Glutamatergic neuron (in vitro differentiated cells): ENCODE measurements around the gene INPP4B. TPM values are rescaled to one million over a fixed set of nuclear protein-coding genes. Genes with fewer than 3 reads are reported as not detected.

ENCODE experiments used
- DNase-seq: peaks from one replicate; pipeline ENCODE4 v3.0.0; 2022
- H3K27ac Mint-ChIP-seq: one replicate; pipeline ENCODE4 v1.8.0; 2020; ENCODE audit warnings: mild to moderate bottlenecking, mixed read lengths, inconsistent platforms; ENCODE audit not compliant: unreplicated experiment
- H3K27me3 Mint-ChIP-seq: one replicate; pipeline ENCODE4 v1.8.0; 2020; ENCODE audit warnings: mild to moderate bottlenecking, moderate library complexity, mixed read lengths, inconsistent platforms; ENCODE audit not compliant: unreplicated experiment
- H3K36me3 Mint-ChIP-seq: one replicate; pipeline ENCODE4 v1.8.0; 2020; ENCODE audit warnings: mild to moderate bottlenecking, mixed read lengths, inconsistent platforms; ENCODE audit not compliant: unreplicated experiment
- H3K4me1 Mint-ChIP-seq: one replicate; pipeline ENCODE4 v1.8.0; 2020; ENCODE audit warnings: mild to moderate bottlenecking, low read depth, mixed read lengths, inconsistent platforms; ENCODE audit not compliant: unreplicated experiment
- H3K4me3 Mint-ChIP-seq: one replicate; pipeline ENCODE4 v1.8.0; 2020; ENCODE audit warnings: mild to moderate bottlenecking, mixed read lengths, inconsistent platforms; ENCODE audit not compliant: unreplicated experiment
- H3K9me3 Mint-ChIP-seq: one replicate; pipeline ENCODE4 v1.8.0; 2020; ENCODE audit warnings: mild to moderate bottlenecking, moderate library complexity, mixed read lengths, inconsistent platforms; ENCODE audit not compliant: unreplicated experiment
- CTCF ChIP-seq: fragments of 200-600 bp; sonication (generic); IDR thresholded peaks from one replicate; pipeline ENCODE4 v1.5.0; 2021; ENCODE audit not compliant: partially characterized antibody, unreplicated experiment
- total RNA-seq: library from RNA; stranded (reverse); fragmentation: NEBNext Ultra II Directional; extraction: Animal tissue kit (Norgen Biotek cat#: 25700); gene quantifications from one replicate; pipeline ENCODE4 v1.2.1, GENCODE V29; 2021; ENCODE audit not compliant: unreplicated experiment

The INPP4B gene
- total RNA-seq, 1 donor from 2014 or later, result 2.4 TPM

DNA sequence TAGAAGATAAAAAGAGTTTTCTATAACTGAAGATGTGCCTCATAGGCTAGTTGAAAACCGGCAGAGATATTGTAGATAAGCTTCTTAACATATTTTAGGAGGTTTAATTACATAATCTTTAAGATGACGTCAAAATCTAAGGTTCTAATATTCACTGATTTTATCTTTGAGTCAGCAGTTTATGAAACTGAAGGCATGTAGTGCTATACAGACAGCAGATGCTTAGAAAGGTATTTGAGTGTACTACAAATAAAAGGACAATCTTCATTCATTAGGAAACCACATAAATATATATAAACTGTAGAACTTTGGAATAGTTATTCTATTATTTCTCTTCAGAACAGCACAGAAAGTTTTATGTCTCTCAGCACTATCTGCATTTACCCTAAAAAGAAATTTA, 704.9 kb downstream of the INPP4B start:
- no peak for DNase-seq
- no peak for TF ChIP-seq CTCF
- H3K27me3 Mint-ChIP-seq, result no peaks in the 10 kb centered on the region
- H3K4me3 Mint-ChIP-seq, result no peak overlapping the region
- no peaks in the 10 kb centered on the region for H3K36me3 Mint-ChIP-seq
- H3K4me1 Mint-ChIP-seq, result no peaks in the 10 kb centered on the region
- no peak overlapping the region for H3K27ac Mint-ChIP-seq
- H3K9me3 Mint-ChIP-seq, result no peaks in the 10 kb centered on the region

DNA sequence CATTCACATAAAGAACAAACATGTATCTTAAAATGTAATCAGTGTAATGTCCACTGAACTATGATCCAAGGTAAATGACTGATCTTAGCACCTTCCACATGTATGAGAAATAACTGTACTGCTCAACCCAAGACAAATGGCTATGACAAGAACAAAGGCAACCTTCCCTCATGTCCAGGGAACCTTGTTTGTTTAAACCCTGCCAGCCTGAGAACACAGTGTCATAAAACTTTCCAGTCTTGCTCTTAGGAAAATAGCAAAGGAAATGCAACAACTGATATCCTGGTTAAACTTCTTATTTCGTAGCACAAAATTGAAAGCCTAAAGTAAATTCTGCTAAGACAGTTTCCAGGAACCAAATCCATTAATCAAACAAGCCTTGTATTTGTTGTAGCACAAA, 715.4 kb downstream of the INPP4B start:
- H3K36me3 Mint-ChIP-seq, result no peaks in the 10 kb centered on the region
- no peak overlapping the region for H3K27ac Mint-ChIP-seq
- H3K4me1 Mint-ChIP-seq, result no peaks in the 10 kb centered on the region
- H3K27me3 Mint-ChIP-seq, result no peaks in the 10 kb centered on the region
- DNase-seq, result no peak
- no peak for TF ChIP-seq CTCF
- no peak overlapping the region for H3K4me3 Mint-ChIP-seq
- no peaks in the 10 kb centered on the region for H3K9me3 Mint-ChIP-seq

DNA sequence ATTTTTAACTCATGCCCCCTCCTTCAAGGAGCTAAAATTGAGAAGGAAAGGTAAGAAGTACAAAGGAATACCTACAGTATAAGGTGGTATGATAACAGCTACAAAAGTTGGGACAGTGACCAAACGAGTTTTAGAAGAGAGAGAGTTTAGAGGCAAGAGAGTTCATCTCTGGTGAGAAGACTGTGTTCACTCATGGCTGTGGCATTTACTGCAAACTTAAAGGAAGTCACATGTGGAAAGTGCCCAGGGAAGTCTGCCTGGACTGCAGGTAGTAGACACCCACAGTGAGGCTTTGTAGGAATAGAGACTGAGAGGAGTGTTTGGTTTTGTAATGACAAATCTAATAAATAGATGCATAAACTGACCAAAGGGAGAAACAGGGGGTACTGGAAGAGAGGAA, 716.2 kb downstream of the INPP4B start:
- no peaks in the 10 kb centered on the region for H3K9me3 Mint-ChIP-seq
- no peak overlapping the region for H3K27ac Mint-ChIP-seq
- DNase-seq, result no peak
- no peaks in the 10 kb centered on the region for H3K4me1 Mint-ChIP-seq
- H3K27me3 Mint-ChIP-seq, result no peaks in the 10 kb centered on the region
- no peaks in the 10 kb centered on the region for H3K36me3 Mint-ChIP-seq
- no peak for TF ChIP-seq CTCF
- no peak overlapping the region for H3K4me3 Mint-ChIP-seq

GRCh38 chr4:142129473-142129872, 716.6 kb downstream of the INPP4B start:
- H3K9me3 Mint-ChIP-seq, result no peaks in the 10 kb centered on the region
- no peak for DNase-seq
- H3K4me1 Mint-ChIP-seq, result no peaks in the 10 kb centered on the region
- H3K27ac Mint-ChIP-seq, result no peak overlapping the region
- no peaks in the 10 kb centered on the region for H3K27me3 Mint-ChIP-seq
- H3K36me3 Mint-ChIP-seq, result no peaks in the 10 kb centered on the region
- TF ChIP-seq CTCF, result no peak
- H3K4me3 Mint-ChIP-seq, result no peak overlapping the region

DNA sequence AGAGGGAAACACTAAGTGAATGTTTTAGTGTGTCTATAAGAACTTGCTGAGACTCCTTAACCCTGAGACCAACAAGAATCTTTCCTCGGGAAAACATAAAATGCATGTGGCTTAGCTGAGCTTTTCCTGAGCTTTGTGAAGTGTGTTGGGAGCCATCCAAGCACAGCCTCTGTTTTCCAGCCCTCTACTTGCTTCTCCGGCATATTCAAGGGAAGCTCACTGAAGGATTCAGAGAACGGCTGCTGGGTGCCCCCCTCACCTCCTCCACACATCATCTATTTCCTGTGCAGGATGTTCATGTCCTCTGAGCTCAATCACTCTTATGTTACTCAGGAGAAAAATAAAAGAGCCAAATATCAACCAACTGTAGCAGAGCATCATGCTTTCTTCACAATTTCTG, 717.6 kb downstream of the INPP4B start:
- no peaks in the 10 kb centered on the region for H3K27me3 Mint-ChIP-seq
- H3K36me3 Mint-ChIP-seq, result no peaks in the 10 kb centered on the region
- no peaks in the 10 kb centered on the region for H3K9me3 Mint-ChIP-seq
- no peak for DNase-seq
- H3K27ac Mint-ChIP-seq, result no peak overlapping the region
- no peaks in the 10 kb centered on the region for H3K4me1 Mint-ChIP-seq
- no peak overlapping the region for H3K4me3 Mint-ChIP-seq
- no peak for TF ChIP-seq CTCF
